ENCODE results near the gene IFT122. TPM values are rescaled to one million over a fixed set of nuclear protein-coding genes. Genes with fewer than 3 reads are reported as not detected.

Gene IFT122
- total and polyA plus RNA-seq, 8 donors, result 15.3 to 37.1 (median 21.8) TPM

GRCh38 chr3:129432036-129432435, 8.0 kb upstream of the IFT122 start:
- peaks cover 10 to 37% (median 12%) of the 10 kb centered on the region in 3 donors for H3K4me1 ChIP-seq
- WGBS, 2 donors, result 93 to 96% methylated on average over 7 of the region's 7 CpGs

GRCh38 chr3:129432671-129433070, 7.4 kb upstream of the IFT122 start:
- no peak for FAIRE-seq
- H3K4me1 ChIP-seq, result peaks cover 10 to 40% (median 12%) of the 10 kb centered on the region in 3 donors

More at GRCh38 chr3:129432036-129432435, 8.0 kb upstream of the IFT122 start:
- Histone ChIP-seq H3K27ac (no peak overlapping the region), H3K27me3 (no peaks in the 10 kb centered on the region), H3K4me3 (no peak overlapping the region), H3K36me3 (peaks cover 0 to 30% (median 14%) of the 10 kb centered on the region in 3 donors), H3K9me3 (no peaks in the 10 kb centered on the region)
- ATAC-seq, result no peak
- TF ChIP-seq, protein P1, sequence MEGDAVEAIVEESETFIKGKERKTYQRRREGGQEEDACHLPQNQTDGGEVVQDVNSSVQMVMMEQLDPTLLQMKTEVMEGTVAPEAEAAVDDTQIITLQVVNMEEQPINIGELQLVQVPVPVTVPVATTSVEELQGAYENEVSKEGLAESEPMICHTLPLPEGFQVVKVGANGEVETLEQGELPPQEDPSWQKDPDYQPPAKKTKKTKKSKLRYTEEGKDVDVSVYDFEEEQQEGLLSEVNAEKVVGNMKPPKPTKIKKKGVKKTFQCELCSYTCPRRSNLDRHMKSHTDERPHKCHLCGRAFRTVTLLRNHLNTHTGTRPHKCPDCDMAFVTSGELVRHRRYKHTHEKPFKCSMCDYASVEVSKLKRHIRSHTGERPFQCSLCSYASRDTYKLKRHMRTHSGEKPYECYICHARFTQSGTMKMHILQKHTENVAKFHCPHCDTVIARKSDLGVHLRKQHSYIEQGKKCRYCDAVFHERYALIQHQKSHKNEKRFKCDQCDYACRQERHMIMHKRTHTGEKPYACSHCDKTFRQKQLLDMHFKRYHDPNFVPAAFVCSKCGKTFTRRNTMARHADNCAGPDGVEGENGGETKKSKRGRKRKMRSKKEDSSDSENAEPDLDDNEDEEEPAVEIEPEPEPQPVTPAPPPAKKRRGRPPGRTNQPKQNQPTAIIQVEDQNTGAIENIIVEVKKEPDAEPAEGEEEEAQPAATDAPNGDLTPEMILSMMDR (IDR thresholded peaks at IDR 0.05), result no peak
- FAIRE-seq, result no peak
- no peak for DNase-seq
- intact Hi-C loops (cut with DNase I), result no loop called here

GRCh38 chr3:129433565-129433964, 6.5 kb upstream of the IFT122 start:
- intact Hi-C loops (cut with DNase I), result no loop called here
- Histone ChIP-seq H3K4me3 (no peak overlapping the region), H3K27me3 (no peaks in the 10 kb centered on the region), H3K9me3 (no peaks in the 10 kb centered on the region), H3K36me3 (peaks cover 0 to 31% (median 14%) of the 10 kb centered on the region in 3 donors), H3K27ac (no peak overlapping the region), H3K4me1 (peaks cover 10 to 45% (median 17%) of the 10 kb centered on the region in 3 donors)
- ATAC-seq (no peak), FAIRE-seq (no peak), DNase-seq (no peak)
- TF ChIP-seq, protein P1 (IDR thresholded peaks at IDR 0.05), result no peak
- WGBS, 2 donors, result 77 to 86% methylated on average over 5 of the region's 5 CpGs

More at GRCh38 chr3:129432671-129433070, 7.4 kb upstream of the IFT122 start:
- TF ChIP-seq, protein P1 (IDR thresholded peaks at IDR 0.05), result no peak
- Histone ChIP-seq H3K9me3 (no peaks in the 10 kb centered on the region), H3K36me3 (peaks cover 0 to 31% (median 14%) of the 10 kb centered on the region in 3 donors), H3K27ac (no peak overlapping the region), H3K27me3 (no peaks in the 10 kb centered on the region), H3K4me3 (no peak overlapping the region)
- ATAC-seq (no peak), DNase-seq (no peak)
- intact Hi-C loops (cut with DNase I), result no loop called here

GRCh38 chr3:129434140-129434539, 5.9 kb upstream of the IFT122 start:
- intact Hi-C loops (cut with DNase I), result no loop called here
- Histone ChIP-seq H3K4me1 (peaks cover 7 to 44% (median 22%) of the 10 kb centered on the region in 3 donors), H3K27ac (no peak overlapping the region), H3K27me3 (no peaks in the 10 kb centered on the region), H3K4me3 (no peak overlapping the region), H3K9me3 (no peaks in the 10 kb centered on the region), H3K36me3 (peaks cover 0 to 31% (median 14%) of the 10 kb centered on the region in 3 donors)
- FAIRE-seq, result no peak
- 91 to 95% methylated on average over 1 of the region's 1 CpG for WGBS, 2 donors
- no peak for DNase-seq
- TF ChIP-seq, protein P1 (IDR thresholded peaks at IDR 0.05), result no peak
- no peak for ATAC-seq

GRCh38 chr3:129435367-129435766, 4.7 kb upstream of the IFT122 start:
- intact Hi-C loops (cut with DNase I), result no loop called here

More at GRCh38 chr3:129435367-129435766, 4.7 kb upstream of the IFT122 start:
- FAIRE-seq, result no peak
- Histone ChIP-seq H3K36me3 (peaks cover 0 to 31% (median 14%) of the 10 kb centered on the region in 3 donors), H3K27ac (no peak overlapping the region), H3K27me3 (no peaks in the 10 kb centered on the region), H3K9me3 (no peaks in the 10 kb centered on the region), H3K4me1 (peaks cover 4 to 42% (median 22%) of the 10 kb centered on the region in 3 donors), H3K4me3 (no peak overlapping the region)
- no peak for DNase-seq
- WGBS, 2 donors, result 77 to 81% methylated on average over 1 of the region's 1 CpG
- TF ChIP-seq, protein P1 (IDR thresholded peaks at IDR 0.05), result no peak
- no peak for ATAC-seq

Measured in pancreas (tissue), 10 donors.